Mucosa of rectum (tissue), 2 donors: ENCODE measurements around the gene CLEC4E.
"Not testable (repeated sequence)": the region's sequence is repeated elsewhere in the genome, so short reads cannot be mapped to it uniquely, and the experiment has no call there.

Source experiments
- H3K27ac ChIP-seq, 2 donors: one replicate each; pipeline ENCODE4 v1.7.0; 2013; ENCODE audit warnings: inconsistent platforms in 2 of 2, low read depth in 2 of 2, low read length in 2 of 2
- H3K27me3 ChIP-seq, 2 donors: one replicate each; pipeline ENCODE4 v1.7.0; 2013; ENCODE audit warnings: low read length in 2 of 2; ENCODE audit not compliant: control insufficient read depth in 2 of 2, insufficient read depth in 2 of 2
- H3K36me3 ChIP-seq, 2 donors: one replicate each; pipeline ENCODE4 v1.7.0; 2013; ENCODE audit warnings: low read length in 2 of 2; ENCODE audit not compliant: control insufficient read depth in 2 of 2, insufficient read depth in 2 of 2
- H3K4me1 ChIP-seq, 2 donors: one replicate each; pipeline ENCODE4 v1.7.0; 2013; ENCODE audit warnings: low read length in 2 of 2, mild to moderate bottlenecking in 1 of 2; ENCODE audit not compliant: control insufficient read depth in 2 of 2, insufficient read depth in 2 of 2
- H3K4me3 ChIP-seq, 2 donors: one replicate each; pipeline ENCODE4 v1.7.0; 2013; ENCODE audit warnings: low read length in 2 of 2
- H3K9ac ChIP-seq, 2 donors: one replicate each; pipeline ENCODE4 v1.7.0; 2013; ENCODE audit warnings: low read length in 2 of 2, low read depth in 1 of 2, mild to moderate bottlenecking in 1 of 2
- H3K9me3 ChIP-seq, 2 donors: one replicate each; pipeline ENCODE4 v1.7.0; 2013; ENCODE audit warnings: low read length in 2 of 2; ENCODE audit not compliant: control insufficient read depth in 2 of 2
- donor health status: healthy.
- donor health status: Normal muscosa, but diverticular disease.

Gene CLEC4E

GRCh38 chr12:8508223-8508622, 32.5 kb downstream of the CLEC4E start:
- Histone ChIP-seq H3K9me3 (no peaks in the 10 kb centered on the region), H3K9ac (no peak overlapping the region), H3K27ac (no peak overlapping the region), H3K4me1 (no peaks in the 10 kb centered on the region), H3K27me3 (no peaks in the 10 kb centered on the region), H3K36me3 (no peaks in the 10 kb centered on the region), H3K4me3 (no peak overlapping the region)

GRCh38 chr12:8507596-8507995, 33.1 kb downstream of the CLEC4E start:
- Histone ChIP-seq H3K27ac (no peak overlapping the region), H3K4me3 (no peak overlapping the region), H3K36me3 (no peaks in the 10 kb centered on the region), H3K4me1 (no peaks in the 10 kb centered on the region), H3K9ac (no peak overlapping the region), H3K27me3 (no peaks in the 10 kb centered on the region), H3K9me3 (no peaks in the 10 kb centered on the region)

GRCh38 chr12:8504351-8504750, 36.4 kb downstream of the CLEC4E start:
- Histone ChIP-seq H3K9ac (no peak overlapping the region), H3K4me3 (no peak overlapping the region), H3K27me3 (peaks cover 0 to 1% of the 10 kb centered on the region in 2 donors)

GRCh38 chr12:8501720-8502119, 39.0 kb downstream of the CLEC4E start:
- no peaks in the 10 kb centered on the region for H3K36me3 ChIP-seq
- H3K9ac ChIP-seq = no peak overlapping the region
- no peak overlapping the region for H3K27ac ChIP-seq
- H3K27me3 ChIP-seq = peaks cover 0 to 1% of the 10 kb centered on the region in 2 donors
- no peak overlapping the region for H3K4me3 ChIP-seq
- no peaks in the 10 kb centered on the region for H3K9me3 ChIP-seq
- no peaks in the 10 kb centered on the region for H3K4me1 ChIP-seq

More at GRCh38 chr12:8504351-8504750, 36.4 kb downstream of the CLEC4E start:
- H3K9me3 ChIP-seq = no peaks in the 10 kb centered on the region
- H3K4me1 ChIP-seq = no peaks in the 10 kb centered on the region
- H3K36me3 ChIP-seq = no peaks in the 10 kb centered on the region
- H3K27ac ChIP-seq = no peak overlapping the region

- no peaks in the 10 kb centered on the region for H3K4me1 ChIP-seq
- no peak overlapping the region for H3K4me3 ChIP-seq
- no peaks in the 10 kb centered on the region for H3K9me3 ChIP-seq
- no peak overlapping the region for H3K27ac ChIP-seq
- H3K9ac ChIP-seq = no peak overlapping the region
- H3K27me3 ChIP-seq = peaks cover 0 to 1% of the 10 kb centered on the region in 2 donors
- no peaks in the 10 kb centered on the region for H3K36me3 ChIP-seq
Measured at GRCh38 chr12:8499616-8500015, 41.1 kb downstream of the CLEC4E start.

GRCh38 chr12:8496074-8496473, 44.6 kb downstream of the CLEC4E start:
- not testable (repeated sequence) for H3K9me3 ChIP-seq, H3K9ac ChIP-seq, H3K36me3 ChIP-seq, H3K4me1 ChIP-seq, H3K4me3 ChIP-seq, H3K27me3 ChIP-seq, H3K27ac ChIP-seq

GRCh38 chr12:8495671-8496070, 45.0 kb downstream of the CLEC4E start:
- H3K36me3 ChIP-seq, H3K27ac ChIP-seq, H3K4me3 ChIP-seq, H3K9me3 ChIP-seq, H3K9ac ChIP-seq, H3K27me3 ChIP-seq, H3K4me1 ChIP-seq: not testable (repeated sequence)

- no peaks in the 10 kb centered on the region for H3K4me1 ChIP-seq
Measured at GRCh38 chr12:8493084-8493483, 47.6 kb downstream of the CLEC4E start.

GRCh38 chr12:8491646-8492530, 48.8 kb downstream of the CLEC4E start:
- no peaks in the 10 kb centered on the region for H3K27me3 ChIP-seq
- H3K4me3 ChIP-seq = no peak overlapping the region
- H3K9ac ChIP-seq = no peak overlapping the region
- no peak overlapping the region for H3K27ac ChIP-seq
- no peaks in the 10 kb centered on the region for H3K9me3 ChIP-seq
- no peaks in the 10 kb centered on the region for H3K36me3 ChIP-seq
- no peaks in the 10 kb centered on the region for H3K4me1 ChIP-seq

More at GRCh38 chr12:8493084-8493483, 47.6 kb downstream of the CLEC4E start:
- H3K9me3 ChIP-seq = no peaks in the 10 kb centered on the region
- H3K27ac ChIP-seq = no peak overlapping the region
- H3K36me3 ChIP-seq = no peaks in the 10 kb centered on the region
- H3K4me3 ChIP-seq = no peak overlapping the region
- no peaks in the 10 kb centered on the region for H3K27me3 ChIP-seq
- H3K9ac ChIP-seq = no peak overlapping the region
